Endothelial cell of umbilical vein (primary cell): Measurements from ENCODE around the gene POLA1. TPM values are rescaled to one million over a fixed set of nuclear protein-coding genes. Genes with fewer than 3 reads are reported as not detected.

Experiments
- BruUV-seq: library from RNA; stranded (reverse); fragments of 400-500 nt; replicated peaks from 2 replicates; lab custom pipeline; 2021; lab: Mats Ljungman, UMichigan
- CTCF ChIA-PET: fragments of 300-600, 350-600 bp; sonication (Branson Sonifier 250); formaldehyde crosslinking; loops from one replicate; lab custom pipeline; 2021; ENCODE audit warnings: antibody characterized with exemption, inconsistent platforms; lab: Charles Lee
- POLR2A ChIA-PET: fragments of 300-600, 350-600 bp; sonication (Branson Sonifier 250); formaldehyde crosslinking; loops from one replicate; lab custom pipeline; 2021; ENCODE audit warnings: antibody characterized with exemption, inconsistent platforms; lab: Charles Lee
- DNase-seq: peaks from one replicate; pipeline ENCODE4 v3.0.0-alpha.2; 2011; ENCODE audit warnings: low read depth, low spot score
- FAIRE-seq: peaks from 2 replicates; lab custom pipeline; 2011; peaks lifted over from hg19 to GRCh38; lab: Jason Lieb, UNC
- H2AFZ ChIP-seq: 2 replicates; pipeline ENCODE4 v1.6.0; 2012; ENCODE audit warnings: low read depth, low read length, control low read depth, inconsistent platforms
- H3K27ac ChIP-seq: 2 replicates; pipeline ENCODE4 v1.5.1; 2011; ENCODE audit warnings: low read depth, mild to moderate bottlenecking, control low read depth, low read length, moderate library complexity; ENCODE audit not compliant: insufficient read depth
- H3K27me3 ChIP-seq, 2 experiments: 2 replicates each; pipeline versions ENCODE4 v1.6.0 to v1.6.1; 2011; ENCODE audit warnings: low read length in 2 of 2, mixed read lengths in 1 of 2; ENCODE audit not compliant: control insufficient read depth in 2 of 2, insufficient read depth in 2 of 2
- H3K36me3 ChIP-seq, 2 experiments: 2 replicates in 1 of 2; 3 replicates in 1 of 2; pipeline ENCODE4 v1.5.1; 2011; ENCODE audit warnings: low read length in 2 of 2, mild to moderate bottlenecking in 1 of 2, moderate library complexity in 1 of 2; ENCODE audit not compliant: control insufficient read depth in 2 of 2, insufficient read depth in 2 of 2; ENCODE audit errors: extremely low read depth in 1 of 2
- H3K4me1 ChIP-seq: 3 replicates; pipeline ENCODE4 v1.5.1; 2011; ENCODE audit warnings: mild to moderate bottlenecking, low read length; ENCODE audit not compliant: control insufficient read depth, insufficient read depth; ENCODE audit errors: extremely low read depth
- H3K4me2 ChIP-seq: 2 replicates; pipeline ENCODE4 v1.6.1; 2011; ENCODE audit warnings: low read length, control low read depth, mixed read lengths; ENCODE audit not compliant: insufficient read depth
- H3K4me3 ChIP-seq, 3 experiments: fragments of 200-600 bp in 1 of 3; sonication (generic), shearing (Covaris generic) in 1 of 3; replicated peaks in 1 of 3; 2 replicates each; pipeline ENCODE4 v1.5.1; 2011 to 2016; ENCODE audit warnings: control low read depth in 3 of 3, low read length in 3 of 3, mild to moderate bottlenecking in 2 of 3, inconsistent platforms in 1 of 3, low read depth in 1 of 3, moderate library complexity in 1 of 3; ENCODE audit not compliant: insufficient read depth in 1 of 3
- H3K79me2 ChIP-seq: 2 replicates; pipeline ENCODE4 v1.6.0; 2012; ENCODE audit warnings: low read length, inconsistent platforms; ENCODE audit not compliant: control insufficient read depth, insufficient read depth
- H3K9ac ChIP-seq: replicated peaks from 2 replicates; pipeline ENCODE3; 2011; ENCODE audit warnings: low read length, control low read depth; ENCODE audit not compliant: insufficient read depth; ENCODE audit errors: extremely low read depth
- H3K9me1 ChIP-seq: replicated peaks from 3 replicates; pipeline ENCODE4 v1.6.0; 2011; ENCODE audit warnings: mild to moderate bottlenecking, low read length; ENCODE audit not compliant: control insufficient read depth, insufficient read depth; ENCODE audit errors: extremely low read depth
- H3K9me3 ChIP-seq: replicated peaks from 2 replicates; pipeline ENCODE4 v1.5.1; 2012; ENCODE audit warnings: low read length, inconsistent platforms; ENCODE audit not compliant: control insufficient read depth, insufficient read depth
- H4K20me1 ChIP-seq: replicated peaks from 2 replicates; pipeline ENCODE3; 2011; ENCODE audit warnings: mild to moderate bottlenecking, low read length; ENCODE audit not compliant: control insufficient read depth, insufficient read depth; ENCODE audit errors: extremely low read depth
- CTCF ChIP-seq, 2 donors: IDR thresholded peaks; 1 replicate in 1 of 2; 2 replicates in 1 of 2; pipeline ENCODE4 v1.5.1; 2011; ENCODE audit warnings: low read length in 2 of 2, mild to moderate bottlenecking in 2 of 2, moderate library complexity in 2 of 2, control low read depth in 1 of 2, inconsistent platforms in 1 of 2, low read depth in 1 of 2; ENCODE audit not compliant: insufficient read depth in 1 of 2; ENCODE audit errors: extremely low read depth in 1 of 2
- EZH2 ChIP-seq: IDR thresholded peaks from 2 replicates; pipeline ENCODE4 v1.6.1; 2012; ENCODE audit warnings: borderline replicate concordance, low read depth, mild to moderate bottlenecking, moderate library complexity, low read length, inconsistent platforms; ENCODE audit not compliant: severe bottlenecking
- FOS ChIP-seq: IDR thresholded peaks from 2 replicates; pipeline ENCODE4 v1.6.1; 2011; ENCODE audit warnings: mild to moderate bottlenecking, low read length, moderate library complexity, borderline replicate concordance; ENCODE audit not compliant: insufficient read depth
- GATA2 ChIP-seq: IDR thresholded peaks from 2 replicates; pipeline ENCODE4 v1.7.0; 2011; ENCODE audit warnings: low read depth, mild to moderate bottlenecking, moderate library complexity, mixed read lengths, low read length; ENCODE audit not compliant: insufficient read length, insufficient read depth
- JUN ChIP-seq: IDR thresholded peaks from 2 replicates; pipeline ENCODE4 v1.6.1; 2011; ENCODE audit warnings: borderline replicate concordance, low read depth; ENCODE audit not compliant: insufficient read length, insufficient read depth
- MAX ChIP-seq: IDR thresholded peaks from 2 replicates; pipeline ENCODE4 v1.6.1; 2011; ENCODE audit not compliant: insufficient read depth, insufficient read length
- MYC ChIP-seq: IDR thresholded peaks from one replicate; pipeline ENCODE4 v1.6.1; 2011; ENCODE audit warnings: mild to moderate bottlenecking, low read depth, low read length
- POLR2A ChIP-seq: IDR thresholded peaks from 2 replicates; pipeline ENCODE4 v1.6.1; 2012; ENCODE audit warnings: low read depth, mild to moderate bottlenecking, control low read depth, low read length
- POLR2AphosphoS5 ChIP-seq: IDR thresholded peaks from 2 replicates; pipeline ENCODE4 v1.6.1; 2012; ENCODE audit warnings: low read depth, mild to moderate bottlenecking, control low read depth, low read length, moderate library complexity; ENCODE audit not compliant: insufficient read depth
- dilution Hi-C: fragments of 300-500 bp; cut with MboI; formaldehyde crosslinking; loops from one replicate; pipeline ENCODE4 v1.15.0; 2019; ENCODE audit warnings: low sequenced_read_pairs; ENCODE audit not compliant: extremely low pct_ligation_motif_present
- intact Hi-C: fragments of 100-400 bp; cut with micrococcal nuclease; formaldehyde crosslinking; loops from one replicate; pipeline ENCODE4 v1.10.0; 2022
- polyA plus RNA-seq, 4 experiments: library from polyadenylated mRNA; depleted of rRNA in 3 of 4; stranded (reverse) in 3 of 4; unstranded in 1 of 4; fragments of >200 nt; gene quantifications; 2 replicates each; pipeline versions ENCODE4 v1.2.1 to v1.2.3, GENCODE V29; 2011 to 2012; ENCODE audit warnings: missing spikeins in 1 of 4
- total RNA-seq: library from RNA; stranded (reverse); gene quantifications from 2 replicates; pipeline ENCODE4 v1.2.3, GENCODE V29; 2021

The POLA1 gene
- total and polyA plus RNA-seq, 2 donors (not counting 3 experiments of a cell fraction or from before 2014, with no cell fraction given), result 1.8 to 18.6 TPM

- ChIA-PET POLR2A (no interaction called here), CTCF (interaction anchor here (1.8 kb wide), 1 partner anchor 10 kb away, joined by 4 read pairs; no protein-coding TSS in a partner anchor)
- Histone ChIP-seq H3K36me3 (no peaks in the 10 kb centered on the region), H3K4me1 (no peaks in the 10 kb centered on the region), H3K79me2 (no peaks in the 10 kb centered on the region), H4K20me1 (no peaks in the 10 kb centered on the region), H3K27me3 (no peaks in the 10 kb centered on the region), H3K9me3 (no peaks in the 10 kb centered on the region), H3K9me1 (no peaks in the 10 kb centered on the region), H3K4me2 (no peak overlapping the region), H3K9ac (no peak overlapping the region), H3K27ac (no peak overlapping the region), H3K4me3 (no peak overlapping the region), H2AFZ (no peak overlapping the region)
- no peak for DNase-seq
- dilution Hi-C loops (no loop called here), intact Hi-C loops (no loop called here)
- no peak for FAIRE-seq
- BruUV-seq, result no TSS peak
- TF ChIP-seq MAX (no peak), CTCF (IDR thresholded peaks at IDR 0.05; ENCODE audit: extremely low read depth in 1 of 2, insufficient read depth in 1 of 2, low read depth in 1 of 2, low read length in 2 of 2) (no peak), GATA2 (no peak), JUN (no peak), FOS (no peak), POLR2A (no peak), MYC (no peak), EZH2 (no peak), POLR2AphosphoS5 (no peak)
These were observed 184.3 kb downstream of the POLA1 start for GRCh38 chrX:24877854-24878650.
